Measurements from ENCODE around the gene MED26.

MED26 gene

DNA sequence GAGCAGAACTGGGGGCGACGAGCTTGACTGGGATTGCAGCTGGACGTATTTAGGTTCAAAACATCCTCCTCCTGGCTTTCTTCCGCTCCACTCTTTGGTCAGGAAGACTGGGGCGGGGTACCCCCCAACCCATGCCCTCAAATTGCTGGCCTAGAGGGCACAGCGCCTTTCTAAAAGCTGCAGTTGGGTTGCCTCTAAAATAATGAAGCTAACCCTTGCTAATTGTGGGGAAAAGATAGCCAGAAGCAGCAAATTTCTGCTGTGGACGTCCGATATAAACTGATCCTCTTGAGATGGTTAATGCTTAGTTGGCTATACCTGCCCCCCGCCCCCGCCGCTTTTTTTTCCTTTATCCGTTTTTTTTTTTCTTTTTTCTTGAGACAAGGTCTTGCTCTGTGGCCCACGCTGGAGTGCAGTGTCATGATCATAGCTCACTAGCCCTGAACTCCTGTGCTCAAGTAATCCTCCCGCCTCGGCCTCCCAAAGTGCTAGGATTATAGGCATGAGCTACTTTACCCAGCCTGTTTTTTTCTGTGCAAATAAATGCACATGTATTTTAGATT lies 85.0 kb downstream of the MED26 start:
- Histone ChIP-seq H3K4ac (ENCODE audit: low read length) (no peak overlapping the region), H3K9ac (ENCODE audit: low read depth, low read length, poor library complexity) (peak overlapping the region; percentile 93), H3K4me2 (ENCODE audit: insufficient read depth, low read length, poor library complexity, severe bottlenecking) (peak overlapping the region; percentile 86), H3K36me3 (replicated peaks in 1 of 2; ENCODE audit: control insufficient read depth in 2 of 2, insufficient read depth in 2 of 2, low read length in 2 of 2) (peaks cover 9 to 36% of the 10 kb centered on the region in 2 donors), H3K14ac (ENCODE audit: low read length) (peak overlapping the region; percentile 82), H3K23ac (ENCODE audit: low read depth, low read length, poor library complexity) (peak overlapping the region; percentile 91), H2AFZ (ENCODE audit: low read length) (peak overlapping the region; percentile 98), H3K18ac (ENCODE audit: low read length) (peak overlapping the region; percentile 99), H3K79me1 (ENCODE audit: low read depth, low read length) (peaks cover 15% of the 10 kb centered on the region), H4K91ac (ENCODE audit: low read depth, low read length, poor library complexity) (no peak overlapping the region), H2BK12ac (ENCODE audit: low read length) (no peak overlapping the region), H3K9me3 (replicated peaks in 1 of 2; ENCODE audit: control insufficient read depth in 2 of 2, insufficient read depth in 1 of 2, low read depth in 1 of 2, low read length in 2 of 2) (peaks cover 0 to 3% of the 10 kb centered on the region in 2 donors), H2BK5ac (ENCODE audit: low read length) (peak overlapping the region; percentile 82), H3K4me3 (ENCODE audit: low read length in 2 of 2) (peak overlapping the region; percentile 84 to 98), H3K27me3 (ENCODE audit: control insufficient read depth in 3 of 3, insufficient read depth in 3 of 3, low read depth in 1 of 3, low read length in 3 of 3) (no peaks in the 10 kb centered on the region), H3K4me1 (ENCODE audit: control insufficient read depth in 2 of 2, insufficient read depth in 1 of 2, low read depth in 1 of 2, low read length in 2 of 2) (peaks cover 2% of the 10 kb centered on the region in 2 donors), H3K27ac (replicated peaks; ENCODE audit: low read length) (peak overlapping the region; percentile 65), H2BK120ac (ENCODE audit: low read depth, low read length) (peak overlapping the region; percentile 28), H2BK15ac (ENCODE audit: low read length) (no peak overlapping the region), H4K8ac (ENCODE audit: low read depth, low read length) (no peak overlapping the region), H2AK5ac (ENCODE audit: low read depth, low read length) (peak overlapping the region; percentile 83)
- no CpG with 5 or more reads among the region's 15 CpGs for WGBS, 2 donors (ENCODE audit: extremely low coverage in 2 of 2, insufficient read length in 2 of 2, insufficient replicate concordance in 1 of 2)
- peak; percentile 5 for DNase-seq (ENCODE audit: low spot score)

DNA sequence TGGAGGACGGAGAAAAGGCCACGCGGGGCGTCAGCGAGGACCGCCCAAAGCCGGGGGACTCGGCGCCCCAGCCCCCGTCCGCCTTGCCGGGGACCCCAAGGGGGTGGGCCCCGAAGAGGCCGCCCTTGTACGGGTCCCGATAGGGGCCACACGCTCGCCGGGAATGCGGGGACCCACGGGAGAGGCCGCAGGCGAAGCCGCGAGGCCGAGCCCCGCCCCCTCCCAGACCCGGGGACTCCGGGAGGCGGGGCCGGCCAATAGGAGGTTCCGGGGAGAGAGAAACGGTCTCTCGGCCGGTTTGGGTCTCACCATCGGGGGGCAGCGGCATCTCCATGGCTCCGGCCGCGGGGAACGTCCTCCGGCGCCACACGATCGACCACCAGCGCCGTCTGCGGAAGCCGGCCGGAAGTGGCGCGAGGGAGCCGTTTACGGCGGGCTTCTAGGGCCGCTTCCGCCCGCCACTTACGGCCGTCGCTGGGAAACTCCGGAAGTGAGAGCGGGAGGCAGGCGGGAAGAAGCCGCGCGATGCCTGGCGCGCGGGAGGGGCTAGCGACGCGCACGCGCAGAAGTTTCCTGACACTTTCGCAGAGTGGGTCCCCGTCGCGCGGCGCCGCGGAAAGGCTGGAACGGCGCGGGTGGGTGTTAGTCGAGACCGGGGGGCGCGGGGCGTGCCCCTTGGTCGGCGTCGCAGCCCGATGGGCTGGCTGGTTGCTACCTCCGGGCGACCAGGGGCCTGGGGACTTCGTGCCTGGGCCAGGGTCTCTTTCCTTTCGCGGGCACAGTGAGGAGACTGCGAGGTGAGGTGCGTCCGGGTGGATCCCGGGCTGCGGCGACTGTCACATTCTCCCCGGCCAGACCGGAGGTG lies 85.7 kb downstream of the MED26 start, which contains the start of gene CHERP:
Gene CHERP, minus strand, starts transcription at position 393 of the 865 bp plus-strand sequence. Its CDS starts 59 bp downstream, at position 334.
- H3K9me3 ChIP-seq (replicated peaks in 1 of 2; ENCODE audit: control insufficient read depth in 2 of 2, insufficient read depth in 1 of 2, low read depth in 1 of 2, low read length in 2 of 2): peaks cover 0 to 3% of the 10 kb centered on the region in 2 donors
- peak; percentile 95 for DNase-seq (ENCODE audit: low spot score)
- no peak within 1 kb of the TSS for H4K8ac ChIP-seq (ENCODE audit: low read depth, low read length)
- no peak within 1 kb of the TSS for H4K91ac ChIP-seq (ENCODE audit: low read depth, low read length, poor library complexity)
- no peak within 1 kb of the TSS for H3K4ac ChIP-seq (ENCODE audit: low read length)
- H2AK5ac ChIP-seq (ENCODE audit: low read depth, low read length): peak within 1 kb of the TSS; percentile 83
- H3K4me3 ChIP-seq (ENCODE audit: low read length in 2 of 2): peak within 1 kb of the TSS; percentile 84 to 98
- peaks cover 2% of the 10 kb centered on the region in 2 donors for H3K4me1 ChIP-seq (ENCODE audit: control insufficient read depth in 2 of 2, insufficient read depth in 1 of 2, low read depth in 1 of 2, low read length in 2 of 2)
- H3K27me3 ChIP-seq (ENCODE audit: control insufficient read depth in 3 of 3, insufficient read depth in 3 of 3, low read depth in 1 of 3, low read length in 3 of 3): no peaks in the 10 kb centered on the region
- H2BK5ac ChIP-seq (ENCODE audit: low read length): peak within 1 kb of the TSS; percentile 82
- WGBS, 2 donors (ENCODE audit: extremely low coverage in 2 of 2, insufficient read length in 2 of 2, insufficient replicate concordance in 1 of 2): no CpG with 5 or more reads among the region's 108 CpGs
- H2BK120ac ChIP-seq (ENCODE audit: low read depth, low read length): peak within 1 kb of the TSS; percentile 28
- H3K18ac ChIP-seq (ENCODE audit: low read length): peak within 1 kb of the TSS; percentile 99
- H3K79me1 ChIP-seq (ENCODE audit: low read depth, low read length): peaks cover 20% of the 10 kb centered on the region
- peak within 1 kb of the TSS; percentile 98 for H2AFZ ChIP-seq (ENCODE audit: low read length)
- H3K27ac ChIP-seq (replicated peaks; ENCODE audit: low read length): peak within 1 kb of the TSS; percentile 77
- H3K9ac ChIP-seq (ENCODE audit: low read depth, low read length, poor library complexity): peak within 1 kb of the TSS; percentile 93
- H3K14ac ChIP-seq (ENCODE audit: low read length): peak within 1 kb of the TSS; percentile 82
- peak within 1 kb of the TSS; percentile 91 for H3K23ac ChIP-seq (ENCODE audit: low read depth, low read length, poor library complexity)
- H3K36me3 ChIP-seq (replicated peaks in 1 of 2; ENCODE audit: control insufficient read depth in 2 of 2, insufficient read depth in 2 of 2, low read length in 2 of 2): peaks cover 15 to 43% of the 10 kb centered on the region in 2 donors
- no peak within 1 kb of the TSS for H2BK12ac ChIP-seq (ENCODE audit: low read length)
- peak within 1 kb of the TSS; percentile 86 for H3K4me2 ChIP-seq (ENCODE audit: insufficient read depth, low read length, poor library complexity, severe bottlenecking)
- H2BK15ac ChIP-seq (ENCODE audit: low read length): no peak within 1 kb of the TSS

DNA sequence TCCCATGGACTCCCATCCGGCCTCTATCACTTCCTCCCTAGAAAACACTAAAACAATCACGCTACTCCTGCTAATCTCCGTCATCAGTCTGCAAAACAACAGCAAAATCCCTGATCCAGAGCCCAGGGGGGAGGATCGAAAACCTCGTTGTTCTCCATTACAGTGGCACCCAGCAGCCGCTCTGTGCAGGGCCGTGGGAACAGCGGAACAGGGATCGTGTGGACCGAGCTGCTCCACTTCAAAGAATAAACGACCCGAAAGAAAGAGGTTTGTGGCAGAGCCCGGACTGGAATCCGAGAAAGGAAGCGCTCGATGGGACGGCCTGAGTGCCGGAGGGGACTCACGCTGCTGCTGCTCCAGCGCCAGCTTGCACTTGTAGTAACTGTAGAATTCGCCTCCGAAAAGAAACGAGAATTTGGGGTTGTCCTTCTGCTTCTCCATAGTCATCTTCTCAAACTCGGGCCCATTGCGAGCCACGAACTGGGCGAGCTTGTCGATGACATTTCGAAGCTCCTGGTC lies 86.4 kb downstream of the MED26 start:
- no CpG with 5 or more reads among the region's 29 CpGs for WGBS, 2 donors (ENCODE audit: extremely low coverage in 2 of 2, insufficient read length in 2 of 2, insufficient replicate concordance in 1 of 2)
- H2AK5ac ChIP-seq (ENCODE audit: low read depth, low read length): no peak overlapping the region

More for the DNA sequence above, 86.4 kb downstream of the MED26 start:
- Histone ChIP-seq H2AFZ (ENCODE audit: low read length) (peak overlapping the region; percentile 98), H4K91ac (ENCODE audit: low read depth, low read length, poor library complexity) (no peak overlapping the region), H3K4me2 (ENCODE audit: insufficient read depth, low read length, poor library complexity, severe bottlenecking) (peak overlapping the region; percentile 62), H3K27ac (replicated peaks; ENCODE audit: low read length) (peak overlapping the region; percentile 77), H3K36me3 (replicated peaks in 1 of 2; ENCODE audit: control insufficient read depth in 2 of 2, insufficient read depth in 2 of 2, low read length in 2 of 2) (peaks cover 16 to 50% of the 10 kb centered on the region in 2 donors), H2BK5ac (ENCODE audit: low read length) (peak overlapping the region; percentile 82), H4K8ac (ENCODE audit: low read depth, low read length) (no peak overlapping the region), H3K4me3 (ENCODE audit: low read length in 2 of 2) (peak overlapping the region; percentile 84 to 90), H3K9me3 (replicated peaks in 1 of 2; ENCODE audit: control insufficient read depth in 2 of 2, insufficient read depth in 1 of 2, low read depth in 1 of 2, low read length in 2 of 2) (peaks cover 0 to 3% of the 10 kb centered on the region in 2 donors), H3K23ac (ENCODE audit: low read depth, low read length, poor library complexity) (no peak overlapping the region), H2BK12ac (ENCODE audit: low read length) (no peak overlapping the region), H3K18ac (ENCODE audit: low read length) (peak overlapping the region; percentile 25), H2BK15ac (ENCODE audit: low read length) (no peak overlapping the region), H3K27me3 (ENCODE audit: control insufficient read depth in 3 of 3, insufficient read depth in 3 of 3, low read depth in 1 of 3, low read length in 3 of 3) (no peaks in the 10 kb centered on the region), H2BK120ac (ENCODE audit: low read depth, low read length) (no peak overlapping the region), H3K9ac (ENCODE audit: low read depth, low read length, poor library complexity) (peak overlapping the region; percentile 92), H3K4me1 (ENCODE audit: control insufficient read depth in 2 of 2, insufficient read depth in 1 of 2, low read depth in 1 of 2, low read length in 2 of 2) (peaks cover 2% of the 10 kb centered on the region in 2 donors), H3K79me1 (ENCODE audit: low read depth, low read length) (peaks cover 23% of the 10 kb centered on the region), H3K4ac (ENCODE audit: low read length) (no peak overlapping the region), H3K14ac (ENCODE audit: low read length) (no peak overlapping the region)
- no peak for DNase-seq (ENCODE audit: low spot score)

Measured in neuronal stem cell (in vitro differentiated cells).